ENCODE data around the gene PEF1. TPM values are rescaled to one million over a fixed set of nuclear protein-coding genes. Genes with fewer than 3 reads are reported as not detected.

PEF1 gene
- total RNA-seq, 2 experiments from 2014 or later = 45.9 to 47.1 TPM

GRCh38 chr1:31647106-31647505, 2.4 kb upstream of the PEF1 start:
- DNase-seq = no peak
- peak overlapping the region; percentile 9 for H3K4me3 Mint-ChIP-seq
- no peak for ATAC-seq
- H3K4me1 Mint-ChIP-seq = peaks cover 29% of the 10 kb centered on the region
- H3K9me3 Mint-ChIP-seq (ENCODE audit: low read depth) = peaks cover 2% of the 10 kb centered on the region
- CTCF ChIA-PET = interaction anchor here (1.5 to 4.5 kb wide), 2 partner anchors 98 to 142 kb away, joined by 5 to 31 read pairs; no protein-coding TSS in a partner anchor
- H3K36me3 Mint-ChIP-seq = peaks cover 2% of the 10 kb centered on the region
- H3K27me3 Mint-ChIP-seq = no peaks in the 10 kb centered on the region
- H3K27ac Mint-ChIP-seq = no peak overlapping the region

DNA sequence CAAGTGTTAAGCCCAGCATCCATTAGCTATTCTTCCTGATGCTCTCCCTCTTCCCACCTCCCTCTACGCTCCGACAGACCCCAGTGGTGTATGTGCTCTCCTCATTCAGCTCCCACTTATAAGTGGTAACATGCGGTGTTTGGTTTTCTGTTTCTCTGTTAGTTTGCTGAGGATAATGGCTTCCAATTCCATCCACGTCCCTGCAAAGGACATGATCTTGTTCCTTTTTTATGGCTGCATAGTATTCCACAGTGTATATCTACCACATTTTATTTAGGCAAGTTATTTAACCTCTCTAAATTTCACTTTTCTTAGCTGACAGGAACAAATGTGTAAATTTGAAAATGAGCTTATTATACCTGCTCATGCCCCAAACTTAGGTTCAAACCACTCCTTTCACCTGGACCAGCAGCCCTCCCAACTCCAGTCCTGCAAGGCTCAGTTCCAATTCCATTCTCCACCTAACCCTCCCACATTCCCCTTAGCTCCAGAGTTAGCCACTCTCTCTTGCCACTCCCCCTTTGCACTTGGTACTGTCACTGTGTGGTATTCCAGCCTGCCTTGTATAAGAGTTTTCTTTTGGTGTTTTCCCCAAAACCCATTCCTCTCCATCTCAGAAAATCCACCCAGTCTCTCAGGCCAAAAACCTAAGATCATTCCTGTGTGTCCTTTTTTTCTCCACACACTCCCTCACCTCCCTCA, 1.7 kb upstream of the PEF1 start:
- Mint-ChIP-seq H3K4me3 (peak overlapping the region; percentile 96), H3K27me3 (no peaks in the 10 kb centered on the region), H3K4me1 (peaks cover 29% of the 10 kb centered on the region), H3K27ac (peak overlapping the region; percentile 100), H3K36me3 (peaks cover 2% of the 10 kb centered on the region), H3K9me3 (ENCODE audit: low read depth) (peaks cover 2% of the 10 kb centered on the region)
- ATAC-seq (no peak), DNase-seq (no peak)
- CTCF ChIA-PET = interaction anchor here (1.5 to 4.5 kb wide), 2 partner anchors 99 to 143 kb away, joined by 5 to 31 read pairs; no protein-coding TSS in a partner anchor

GRCh38 chr1:31645274-31645568, 545 bp upstream of the PEF1 start:
- peaks cover 2% of the 10 kb centered on the region for H3K9me3 Mint-ChIP-seq (ENCODE audit: low read depth)
- peak overlapping the region; percentile 100 for H3K27ac Mint-ChIP-seq
- no peaks in the 10 kb centered on the region for H3K27me3 Mint-ChIP-seq
- H3K4me3 Mint-ChIP-seq = peak overlapping the region; percentile 96
- H3K4me1 Mint-ChIP-seq = peaks cover 29% of the 10 kb centered on the region
- CTCF ChIA-PET = interaction anchor here (0.8 to 4.5 kb wide), 10 partner anchors 9 to 298 kb away, joined by 3 to 31 read pairs (median 4); no protein-coding TSS in a partner anchor
- H3K36me3 Mint-ChIP-seq = peaks cover 2% of the 10 kb centered on the region
- ATAC-seq (no peak), DNase-seq (no peak)

- CTCF ChIA-PET = interaction anchor here (1.0 to 4.5 kb wide), 11 partner anchors 11 to 299 kb away, joined by 3 to 31 read pairs (median 4); partner anchors contain the start of gene HCRTR1
- peaks cover 2% of the 10 kb centered on the region for H3K9me3 Mint-ChIP-seq (ENCODE audit: low read depth)
- H3K4me1 Mint-ChIP-seq = peaks cover 29% of the 10 kb centered on the region
- H3K4me3 Mint-ChIP-seq = peak overlapping the region; percentile 96
- peaks cover 2% of the 10 kb centered on the region for H3K36me3 Mint-ChIP-seq
- no peaks in the 10 kb centered on the region for H3K27me3 Mint-ChIP-seq
- H3K27ac Mint-ChIP-seq = peak overlapping the region; percentile 100
- DNase-seq (no peak), ATAC-seq (peak; percentile 57)
These were observed 608 bp downstream of the PEF1 start for GRCh38 chr1:31643976-31644559.

- ATAC-seq = no peak
- H3K4me3 Mint-ChIP-seq = no peak overlapping the region
- peaks cover 37% of the 10 kb centered on the region for H3K4me1 Mint-ChIP-seq
- CTCF ChIA-PET = interaction anchor here (0.9 to 4.5 kb wide), 4 partner anchors 12 to 146 kb away, joined by 3 to 31 read pairs (median 6); partner anchors contain the start of gene HCRTR1
- peaks cover 2% of the 10 kb centered on the region for H3K36me3 Mint-ChIP-seq
- H3K27me3 Mint-ChIP-seq = no peaks in the 10 kb centered on the region
- no peak overlapping the region for H3K27ac Mint-ChIP-seq
- peaks cover 2% of the 10 kb centered on the region for H3K9me3 Mint-ChIP-seq (ENCODE audit: low read depth)
- DNase-seq = no peak
These were observed 1.8 kb downstream of the PEF1 start for GRCh38 chr1:31642897-31643296.

DNA sequence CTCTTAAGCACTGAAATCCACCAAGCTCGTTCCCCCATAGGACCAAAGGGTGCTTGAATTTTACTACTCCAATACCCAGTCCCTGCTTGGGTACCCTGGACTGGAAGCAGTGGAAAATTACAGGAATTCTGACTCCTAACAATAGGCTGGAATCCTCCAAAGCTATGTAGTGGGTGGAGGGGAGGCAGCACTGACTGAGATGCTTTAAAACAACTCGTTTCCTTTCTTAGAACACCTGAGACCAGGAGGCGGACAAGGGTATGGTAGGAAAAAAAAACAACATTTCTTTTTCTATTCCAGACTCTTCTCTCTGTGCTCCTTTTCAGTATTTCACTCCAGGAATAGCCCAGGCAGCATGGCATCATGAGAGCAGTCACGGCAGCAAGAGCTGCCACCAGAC, 2.3 kb downstream of the PEF1 start:
- H3K36me3 Mint-ChIP-seq = peaks cover 2% of the 10 kb centered on the region
- H3K9me3 Mint-ChIP-seq (ENCODE audit: low read depth) = peaks cover 2% of the 10 kb centered on the region
- H3K27me3 Mint-ChIP-seq = no peaks in the 10 kb centered on the region
- DNase-seq = no peak
- CTCF ChIA-PET = interaction anchor here (1.1 to 1.7 kb wide), 2 partner anchors 11 to 24 kb away, joined by 3 to 8 read pairs; partner anchors contain the start of gene HCRTR1
- no peak for ATAC-seq
- peaks cover 40% of the 10 kb centered on the region for H3K4me1 Mint-ChIP-seq
- no peak overlapping the region for H3K4me3 Mint-ChIP-seq
- H3K27ac Mint-ChIP-seq = no peak overlapping the region

DNA sequence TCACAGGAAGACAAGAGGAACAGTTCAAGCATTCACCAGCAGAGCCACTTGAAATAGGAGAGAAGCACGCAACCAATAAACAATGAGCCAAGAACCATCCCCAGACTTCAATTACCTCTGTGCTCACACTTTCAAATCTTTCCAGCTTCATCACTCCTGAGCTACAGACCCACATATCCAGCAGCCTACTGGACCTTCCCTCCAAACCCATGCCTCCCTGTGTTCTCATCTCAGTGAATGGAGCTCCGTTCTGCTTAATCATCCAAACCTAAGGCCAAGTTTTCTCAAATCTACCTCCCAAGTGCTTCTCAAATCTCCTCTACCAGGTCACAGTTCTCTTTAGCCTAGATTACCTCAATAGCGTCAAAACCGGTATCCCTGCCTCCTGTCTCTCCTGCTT, 3.7 kb downstream of the PEF1 start:
- CTCF ChIA-PET = interaction anchor here (1.5 to 2.1 kb wide), 3 partner anchors 22 to 148 kb away, joined by 3 to 7 read pairs (median 4); no protein-coding TSS in a partner anchor
- DNase-seq (no peak), ATAC-seq (no peak)
- no peak overlapping the region for H3K4me3 Mint-ChIP-seq
- H3K27ac Mint-ChIP-seq = no peak overlapping the region
- H3K36me3 Mint-ChIP-seq = no peaks in the 10 kb centered on the region
- peaks cover 35% of the 10 kb centered on the region for H3K4me1 Mint-ChIP-seq
- H3K9me3 Mint-ChIP-seq (ENCODE audit: low read depth) = no peaks in the 10 kb centered on the region
- H3K27me3 Mint-ChIP-seq = no peaks in the 10 kb centered on the region

DNA sequence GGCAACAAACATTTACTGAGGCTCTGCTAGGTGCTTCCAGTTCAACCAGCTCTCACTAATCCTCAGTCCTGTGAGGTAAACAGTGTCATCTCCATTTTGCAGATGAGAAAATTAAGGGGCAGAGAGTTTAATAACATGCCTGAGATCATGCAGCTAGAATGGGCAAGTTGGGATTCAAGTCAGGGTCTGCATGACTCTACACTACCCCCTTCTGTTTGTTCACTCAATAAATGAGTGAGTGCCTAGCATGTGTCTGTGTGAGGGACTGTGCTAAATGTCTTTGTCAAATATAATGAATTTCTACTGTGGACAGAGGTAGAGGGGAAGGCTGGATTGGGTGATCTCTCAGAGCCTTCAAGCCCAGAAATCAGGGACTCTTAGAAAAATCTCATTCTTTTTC, 4.5 kb downstream of the PEF1 start:
- Mint-ChIP-seq H3K9me3 (ENCODE audit: low read depth) (no peaks in the 10 kb centered on the region), H3K36me3 (no peaks in the 10 kb centered on the region)
- CTCF ChIA-PET = interaction anchor here (1.5 to 4.1 kb wide), 3 partner anchors 11 to 149 kb away, joined by 3 to 13 read pairs (median 7); no protein-coding TSS in a partner anchor

GRCh38 chr1:31639543-31639942, 5.1 kb downstream of the PEF1 start:
- Mint-ChIP-seq H3K4me1 (peaks cover 28% of the 10 kb centered on the region), H3K9me3 (ENCODE audit: low read depth) (no peaks in the 10 kb centered on the region), H3K4me3 (no peak overlapping the region), H3K27me3 (no peaks in the 10 kb centered on the region), H3K36me3 (no peaks in the 10 kb centered on the region), H3K27ac (no peak overlapping the region)
- CTCF ChIA-PET = interaction anchor here (2.1 to 4.1 kb wide), 2 partner anchors 10 to 149 kb away, joined by 7 to 13 read pairs; no protein-coding TSS in a partner anchor
- ATAC-seq (no peak), DNase-seq (no peak)

More for the DNA sequence above, 4.5 kb downstream of the PEF1 start:
- no peak overlapping the region for H3K27ac Mint-ChIP-seq
- no peak for ATAC-seq
- no peaks in the 10 kb centered on the region for H3K27me3 Mint-ChIP-seq
- peaks cover 28% of the 10 kb centered on the region for H3K4me1 Mint-ChIP-seq
- H3K4me3 Mint-ChIP-seq = no peak overlapping the region
- DNase-seq = no peak

DNA sequence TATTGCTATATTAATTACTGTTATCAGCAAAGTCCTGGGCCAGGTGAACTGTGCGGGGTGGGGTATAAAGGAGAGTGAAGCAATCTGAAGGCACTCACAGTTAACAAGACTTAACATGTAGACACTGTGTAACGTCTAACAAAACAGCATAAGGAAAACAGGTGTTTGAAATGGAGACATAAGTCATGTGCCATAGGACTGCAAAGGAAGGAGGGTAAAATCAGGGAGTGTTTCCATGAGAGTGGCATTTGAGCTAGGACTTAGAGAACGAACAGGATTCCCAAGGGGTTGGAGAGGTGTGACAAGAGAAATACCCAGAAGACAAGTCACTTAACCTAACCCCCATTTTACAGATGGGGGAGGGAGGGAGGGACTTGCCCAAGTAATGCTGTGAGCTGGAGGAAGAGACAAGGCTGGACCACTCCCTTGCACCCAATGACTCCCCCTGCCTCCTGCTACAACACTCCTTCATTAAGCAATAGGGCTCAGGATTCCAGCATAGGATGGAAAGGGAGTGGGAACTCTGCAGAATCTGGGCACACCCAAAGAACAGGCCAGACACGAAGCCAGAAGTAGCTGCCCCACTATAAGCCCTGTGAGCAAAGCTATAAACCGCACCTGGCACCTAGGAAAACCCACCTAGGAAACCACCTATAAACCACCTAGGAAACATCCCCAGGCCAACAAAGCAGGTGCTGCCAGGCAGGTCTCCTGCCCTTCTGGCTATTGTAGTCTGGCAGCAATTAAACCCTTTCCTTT, 6.6 kb downstream of the PEF1 start:
- DNase-seq = no peak
- Mint-ChIP-seq H3K9me3 (ENCODE audit: low read depth) (no peaks in the 10 kb centered on the region), H3K36me3 (no peaks in the 10 kb centered on the region), H3K27me3 (no peaks in the 10 kb centered on the region), H3K4me1 (peaks cover 18% of the 10 kb centered on the region), H3K27ac (no peak overlapping the region), H3K4me3 (no peak overlapping the region)
- CTCF ChIA-PET = interaction anchor here (1.1 to 4.1 kb wide), 3 partner anchors 9 to 72 kb away, joined by 4 to 13 read pairs (median 10); no protein-coding TSS in a partner anchor
- ATAC-seq = no peak

- no peak overlapping the region for H3K27ac Mint-ChIP-seq
- H3K27me3 Mint-ChIP-seq = no peaks in the 10 kb centered on the region
- DNase-seq (no peak), ATAC-seq (peak; percentile 33)
- peaks cover 10% of the 10 kb centered on the region for H3K4me1 Mint-ChIP-seq
- CTCF ChIA-PET = interaction anchor here (0.9 to 4.2 kb wide), 4 partner anchors 11 to 70 kb away, joined by 3 to 19 read pairs (median 4); no protein-coding TSS in a partner anchor
- H3K9me3 Mint-ChIP-seq (ENCODE audit: low read depth) = no peaks in the 10 kb centered on the region
- H3K4me3 Mint-ChIP-seq = no peak overlapping the region
- H3K36me3 Mint-ChIP-seq = peaks cover 8% of the 10 kb centered on the region
These were observed 11.6 kb downstream of the PEF1 start for GRCh38 chr1:31633117-31633516.

DNA sequence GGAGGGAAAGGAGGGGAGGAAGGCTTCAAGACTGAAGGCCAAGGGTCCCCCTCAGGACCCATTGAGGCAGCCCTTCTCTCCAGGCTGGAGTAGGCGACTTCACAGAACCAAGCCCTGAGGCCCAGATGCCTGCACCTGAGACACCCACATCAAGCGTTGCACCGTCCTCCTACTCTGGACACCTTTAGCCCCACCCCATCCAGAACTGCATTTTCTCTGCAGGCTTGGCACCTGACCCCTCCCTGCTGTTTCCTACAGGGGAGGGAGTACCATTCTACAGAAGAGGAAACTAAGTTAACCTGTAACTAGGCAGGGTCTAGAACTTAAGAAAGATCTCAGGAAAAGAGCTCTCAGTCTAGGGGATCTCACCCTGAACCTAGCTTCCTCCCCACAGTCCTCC, 12.0 kb downstream of the PEF1 start:
- Mint-ChIP-seq H3K27me3 (no peaks in the 10 kb centered on the region), H3K9me3 (ENCODE audit: low read depth) (no peaks in the 10 kb centered on the region), H3K4me3 (no peak overlapping the region), H3K27ac (no peak overlapping the region), H3K4me1 (peaks cover 6% of the 10 kb centered on the region), H3K36me3 (peaks cover 8% of the 10 kb centered on the region)
- no peak for DNase-seq
- CTCF ChIA-PET = interaction anchor here (0.9 to 4.2 kb wide), 4 partner anchors 11 to 70 kb away, joined by 3 to 19 read pairs (median 4); no protein-coding TSS in a partner anchor
- no peak for ATAC-seq

All from activated CD8-positive, alpha-beta memory T cell treated with anti-CD3 and anti-CD28 coated beads, Interleukin-2, amount 10 ng/mL, durations not matched to agents 7 days and 5 days (primary cell).